ENCODE measurements around the gene A1CF.
"Not testable (repeated sequence)": the region's sequence is repeated elsewhere in the genome, so short reads cannot be mapped to it uniquely, and the experiment has no call there.

The A1CF gene

DNA sequence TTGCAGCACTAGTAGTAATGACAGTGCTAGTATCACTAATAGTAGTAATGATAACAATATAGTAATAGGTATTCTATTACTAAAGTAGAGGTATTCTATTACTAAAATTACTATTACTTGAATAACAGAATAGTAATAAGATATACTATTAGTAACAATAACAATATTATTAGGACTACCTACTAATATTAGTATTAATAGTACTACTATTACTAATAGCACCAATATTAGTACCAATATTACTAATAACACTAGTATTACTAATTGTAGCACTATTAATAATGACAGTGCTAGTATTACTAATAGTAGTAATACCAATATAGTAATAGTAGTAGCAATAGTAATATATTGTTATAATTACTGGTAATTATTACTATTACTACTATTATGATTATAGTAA, 24.1 kb downstream of the A1CF start:
- no peak for DNase-seq

DNA sequence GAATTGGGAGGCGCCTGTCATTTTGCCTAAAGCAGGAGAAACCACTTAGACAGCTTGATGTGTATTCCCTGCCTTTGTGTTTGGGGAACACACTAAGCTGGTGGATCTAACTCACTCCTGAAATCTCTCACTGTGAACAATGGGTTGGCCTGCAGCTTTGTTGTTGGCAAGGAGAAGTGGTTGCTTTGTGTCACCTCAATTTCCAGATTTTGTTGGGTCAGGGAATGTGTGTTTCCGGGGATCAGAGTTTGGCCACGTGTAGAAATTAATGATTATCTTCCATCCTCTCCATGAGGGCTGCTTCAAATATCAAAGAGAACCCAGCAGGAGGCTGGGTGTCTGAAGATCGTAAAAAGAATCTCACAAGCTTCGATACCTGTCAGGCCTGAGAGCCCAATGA, 27.8 kb downstream of the A1CF start:
- no peak for DNase-seq

DNA sequence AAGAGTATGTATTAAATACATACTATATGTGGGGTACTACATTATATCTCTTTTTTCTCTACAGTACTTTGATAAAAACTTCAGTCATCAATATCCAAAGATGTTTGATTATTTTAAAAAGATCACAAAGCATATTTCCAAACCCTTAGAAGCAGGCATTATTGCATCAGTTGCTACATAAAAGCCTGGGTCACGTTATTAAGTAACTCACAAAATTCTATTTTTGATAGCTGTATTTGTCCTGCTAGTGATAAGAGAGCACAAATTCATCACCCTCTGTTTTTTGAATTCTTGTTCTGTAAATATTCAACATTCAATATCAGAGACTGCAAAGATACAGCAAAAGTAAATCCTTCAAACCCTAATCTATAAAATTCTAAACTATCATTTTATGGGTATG, 30.0 kb downstream of the A1CF start:
- no peak for DNase-seq

DNA sequence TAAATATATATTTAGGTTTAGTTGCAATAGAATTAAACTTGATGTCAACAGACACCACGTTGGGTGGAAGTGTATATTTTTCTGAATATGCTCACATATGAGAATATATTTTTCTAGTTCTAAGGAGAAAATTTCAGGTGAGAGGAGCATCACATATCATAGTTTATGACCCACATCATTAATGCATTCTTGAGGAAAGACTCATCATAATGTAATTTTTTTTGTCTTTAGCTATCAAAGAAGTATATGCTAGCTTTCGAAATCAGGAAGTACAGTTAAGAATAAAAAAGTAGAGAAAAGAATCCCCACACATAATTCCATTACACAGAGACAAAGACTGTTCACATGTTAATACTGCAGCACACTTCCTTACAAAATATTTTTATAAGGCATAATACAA, 30.4 kb downstream of the A1CF start:
- DNase-seq, result no peak

DNA sequence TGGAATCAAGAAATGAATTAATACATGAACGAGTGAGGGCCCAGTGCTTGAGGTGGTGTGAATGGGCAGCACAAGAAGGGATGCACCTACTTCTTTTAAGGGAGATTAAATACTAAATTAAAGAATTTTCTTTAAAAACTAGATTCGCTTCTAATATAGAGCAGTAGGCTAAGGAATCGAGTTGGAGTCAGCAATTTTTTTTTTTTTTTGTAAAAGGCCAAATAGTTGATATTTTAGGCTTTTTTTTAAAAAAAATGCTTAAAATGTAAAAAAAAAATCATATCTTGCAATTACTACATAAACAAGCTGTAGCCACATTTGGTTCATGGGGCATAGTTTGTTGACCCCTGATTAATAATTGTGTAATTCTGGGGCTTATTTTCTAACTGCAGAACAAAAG, 31.9 kb downstream of the A1CF start:
- no peak for DNase-seq

DNA sequence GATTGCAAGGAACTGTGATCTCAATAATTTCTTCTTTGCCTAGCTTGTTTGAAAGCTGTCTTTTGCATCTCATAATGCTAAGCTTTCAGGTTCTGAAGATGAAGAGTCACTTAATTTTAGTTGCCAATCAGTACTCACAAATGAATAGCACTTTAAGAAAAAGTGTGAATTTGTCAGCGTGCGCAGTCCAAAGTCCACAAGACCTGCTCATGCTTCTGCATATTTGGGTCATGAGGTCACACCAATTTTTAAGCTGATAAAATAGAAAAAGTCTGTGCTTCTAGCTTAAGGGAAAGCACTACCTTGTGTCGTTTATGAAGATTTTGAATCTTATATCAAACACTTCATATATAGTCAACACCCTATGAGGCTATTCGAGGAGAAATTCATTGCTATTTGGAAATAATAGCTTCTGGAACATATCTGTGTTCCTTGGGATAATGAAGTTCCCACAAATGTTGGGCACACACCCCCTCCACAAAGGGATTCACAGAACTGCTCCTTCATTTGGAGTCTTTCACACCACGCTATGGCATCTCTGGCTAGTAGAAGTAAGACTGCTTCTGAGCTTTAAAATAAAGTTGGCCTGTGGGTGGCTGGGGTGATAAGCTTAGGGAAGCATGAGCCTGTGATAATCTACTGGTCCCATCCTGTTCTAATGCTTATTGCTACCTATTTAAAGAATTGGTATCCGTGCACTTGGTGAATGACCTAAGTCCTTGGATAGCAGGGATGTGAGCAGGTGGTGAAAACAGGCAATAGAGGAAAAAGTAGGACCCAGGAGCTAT, 33.3 kb downstream of the A1CF start:
- DNase-seq, result no peak

DNA sequence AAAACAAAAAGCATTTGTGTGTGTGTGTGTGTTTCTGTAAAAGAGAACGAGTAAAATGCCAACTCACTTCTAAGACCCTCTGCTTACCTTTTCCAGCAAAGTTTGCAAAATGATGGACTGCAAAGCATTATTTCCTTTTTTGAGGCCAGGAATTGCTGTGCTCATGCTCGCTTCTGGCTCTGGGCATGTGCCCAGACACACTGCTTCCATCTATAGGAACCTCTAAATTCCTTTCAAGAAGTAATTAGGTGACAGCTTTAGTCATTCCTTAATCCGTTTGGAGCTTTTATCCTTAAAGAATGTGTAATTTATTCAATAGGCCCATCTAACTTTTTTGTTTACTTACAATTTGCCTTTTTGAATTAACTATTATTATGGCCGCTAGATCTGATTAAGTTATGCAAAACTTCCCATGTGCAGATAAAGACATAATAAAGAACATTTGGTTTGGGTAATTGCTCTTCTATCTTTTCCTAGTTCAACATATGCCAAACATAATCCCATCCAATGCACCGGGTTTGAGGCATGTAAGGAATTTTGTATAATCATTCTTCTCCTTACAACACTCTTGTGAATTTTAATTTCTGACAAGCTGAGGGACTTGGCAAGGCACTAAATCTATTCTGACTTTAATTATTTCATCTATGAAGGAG, 34.7 kb downstream of the A1CF start:
- no peak for DNase-seq

DNA sequence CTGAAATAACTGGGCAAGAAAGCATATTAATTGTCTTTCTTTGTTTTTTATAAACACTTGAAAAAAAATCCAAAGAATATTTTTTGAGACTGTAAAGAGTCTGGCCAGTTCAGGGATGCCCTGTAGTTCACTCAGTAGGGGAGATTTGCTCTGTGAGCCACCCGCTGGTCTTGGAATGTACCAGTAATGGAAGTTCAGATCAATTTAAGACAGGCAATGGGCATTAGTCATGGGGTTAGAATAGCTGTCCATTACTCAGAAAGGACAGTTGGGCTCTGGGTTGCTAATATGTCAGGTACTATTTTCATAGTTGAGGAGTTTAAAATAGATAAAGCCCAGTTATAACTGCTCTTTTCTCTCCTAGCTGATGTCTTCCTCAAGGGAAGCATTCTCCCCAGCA, 38.7 kb downstream of the A1CF start:
- DNase-seq, result no peak

DNA sequence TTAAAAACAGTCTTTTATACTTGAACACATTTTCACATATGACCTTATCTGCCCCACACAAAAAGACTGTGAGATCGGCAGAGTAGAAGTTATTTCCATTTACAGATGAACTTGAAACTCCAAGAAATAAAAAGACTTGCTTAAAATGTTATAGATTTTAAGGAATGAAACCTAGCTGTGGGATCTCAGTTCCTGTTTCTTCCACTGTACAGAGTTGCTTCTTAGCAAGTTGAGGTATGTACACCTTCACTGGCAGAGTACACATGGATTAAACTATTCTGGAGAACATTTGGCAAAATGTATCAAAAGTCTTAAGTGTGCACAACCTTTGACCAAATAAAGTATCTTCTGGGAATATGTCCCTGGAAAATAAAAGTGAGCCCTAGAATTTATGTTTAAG, 48.3 kb downstream of the A1CF start:
- DNase-seq, result no peak

DNA sequence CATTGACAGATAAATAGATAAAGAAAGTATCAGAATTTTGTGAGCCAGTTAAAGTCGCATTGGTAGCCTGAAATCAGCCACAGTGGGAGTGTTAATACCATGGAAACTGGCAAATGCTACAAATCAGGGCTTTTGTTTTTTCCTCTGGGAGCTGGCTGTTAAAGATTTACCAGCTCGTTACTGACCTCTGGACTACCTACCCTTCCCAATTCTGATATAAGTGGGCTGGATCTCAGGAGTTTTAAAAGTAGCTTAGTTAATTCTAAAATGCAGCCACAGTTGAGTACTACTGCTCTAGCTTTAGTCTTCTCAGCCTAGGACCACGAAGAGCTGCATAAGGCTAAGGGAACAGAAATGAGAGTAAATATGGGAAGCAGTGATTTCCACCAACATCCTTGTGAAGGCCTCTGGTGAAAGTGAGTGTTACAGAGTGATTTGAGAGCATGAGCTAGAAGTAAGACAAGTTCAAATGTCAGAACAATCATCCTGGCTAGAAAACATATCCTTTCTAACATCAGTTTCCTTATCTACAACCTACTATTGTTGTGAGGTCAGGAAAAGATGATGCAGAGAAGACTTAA, 53.2 kb downstream of the A1CF start:
- DNase-seq, result no peak

DNA sequence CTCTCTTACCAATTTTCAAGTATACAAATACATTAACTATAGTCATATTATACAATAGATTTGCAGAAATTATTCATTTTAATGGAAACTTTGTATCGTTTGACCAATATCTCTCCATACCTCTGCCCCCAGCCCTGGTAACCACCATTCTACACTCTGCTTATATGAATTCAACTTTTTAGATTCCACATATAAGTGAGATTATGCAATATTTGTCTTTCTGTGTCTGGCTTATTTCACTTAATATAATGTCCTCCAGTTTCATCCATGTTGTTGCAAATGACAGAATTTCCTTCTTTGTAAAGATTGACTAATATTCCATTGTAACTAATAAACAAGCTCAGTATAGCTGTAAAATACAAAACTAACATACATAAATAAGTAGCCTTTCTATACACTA, 55.4 kb downstream of the A1CF start:
- no peak for DNase-seq

DNA sequence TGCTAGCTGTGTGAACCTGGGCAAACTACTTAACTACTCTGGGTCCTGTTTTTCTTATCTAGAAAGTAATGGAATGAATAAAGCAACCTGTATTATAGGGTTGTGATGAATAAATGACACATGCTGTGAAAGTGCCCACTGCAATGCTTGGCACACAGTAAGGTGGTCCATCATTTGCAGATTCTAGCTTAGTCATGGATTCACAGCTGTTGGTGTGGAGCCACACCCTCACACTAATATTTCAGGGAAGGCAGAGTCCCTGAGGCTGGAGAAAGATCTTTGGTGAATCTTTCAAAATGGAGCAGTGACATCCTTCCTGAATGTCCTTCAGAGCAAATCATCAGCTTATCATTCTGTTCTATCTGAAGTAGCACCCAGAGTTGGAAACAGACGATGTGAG, 60.6 kb downstream of the A1CF start:
- no peak for DNase-seq

DNA sequence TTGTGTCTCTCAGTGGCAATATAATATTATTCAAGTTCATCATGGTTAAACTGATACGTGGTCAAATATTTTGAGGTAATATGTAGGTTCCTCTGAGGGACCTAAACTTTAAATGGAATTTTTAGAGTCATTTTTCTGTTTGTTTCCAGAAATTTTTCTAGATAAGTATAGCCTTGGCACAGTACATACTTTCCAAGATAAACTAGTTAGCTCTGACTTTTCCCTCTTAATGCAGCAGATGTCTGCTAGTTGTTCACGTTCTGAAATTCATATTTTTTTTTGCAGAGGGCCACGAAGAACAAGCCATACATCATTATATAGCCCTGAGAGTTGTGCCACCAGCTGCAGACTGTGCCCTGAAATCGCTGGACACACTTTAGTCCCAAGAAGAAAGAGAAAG, 61.6 kb downstream of the A1CF start:
- DNase-seq, result no peak

DNA sequence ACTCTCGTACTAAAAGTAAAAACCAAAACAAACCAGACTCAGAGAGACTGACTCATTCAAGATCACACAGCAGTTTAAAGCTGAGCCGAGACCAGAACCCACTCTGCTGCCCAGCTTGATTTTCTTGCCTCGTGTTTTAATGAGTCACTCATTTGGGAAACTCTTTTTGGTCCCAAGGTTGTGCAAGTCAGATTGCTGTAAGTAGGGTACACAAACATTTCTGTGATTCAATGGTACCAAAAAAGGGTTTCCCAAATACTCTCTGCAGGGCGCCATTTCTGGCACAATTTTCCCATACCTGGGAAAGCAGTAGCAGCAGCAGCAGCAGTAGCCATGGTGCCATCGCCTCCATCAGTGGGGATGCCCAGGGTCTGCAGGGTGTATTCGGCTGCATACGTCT, 75.8 kb downstream of the A1CF start:
- DNase-seq, result no peak

DNA sequence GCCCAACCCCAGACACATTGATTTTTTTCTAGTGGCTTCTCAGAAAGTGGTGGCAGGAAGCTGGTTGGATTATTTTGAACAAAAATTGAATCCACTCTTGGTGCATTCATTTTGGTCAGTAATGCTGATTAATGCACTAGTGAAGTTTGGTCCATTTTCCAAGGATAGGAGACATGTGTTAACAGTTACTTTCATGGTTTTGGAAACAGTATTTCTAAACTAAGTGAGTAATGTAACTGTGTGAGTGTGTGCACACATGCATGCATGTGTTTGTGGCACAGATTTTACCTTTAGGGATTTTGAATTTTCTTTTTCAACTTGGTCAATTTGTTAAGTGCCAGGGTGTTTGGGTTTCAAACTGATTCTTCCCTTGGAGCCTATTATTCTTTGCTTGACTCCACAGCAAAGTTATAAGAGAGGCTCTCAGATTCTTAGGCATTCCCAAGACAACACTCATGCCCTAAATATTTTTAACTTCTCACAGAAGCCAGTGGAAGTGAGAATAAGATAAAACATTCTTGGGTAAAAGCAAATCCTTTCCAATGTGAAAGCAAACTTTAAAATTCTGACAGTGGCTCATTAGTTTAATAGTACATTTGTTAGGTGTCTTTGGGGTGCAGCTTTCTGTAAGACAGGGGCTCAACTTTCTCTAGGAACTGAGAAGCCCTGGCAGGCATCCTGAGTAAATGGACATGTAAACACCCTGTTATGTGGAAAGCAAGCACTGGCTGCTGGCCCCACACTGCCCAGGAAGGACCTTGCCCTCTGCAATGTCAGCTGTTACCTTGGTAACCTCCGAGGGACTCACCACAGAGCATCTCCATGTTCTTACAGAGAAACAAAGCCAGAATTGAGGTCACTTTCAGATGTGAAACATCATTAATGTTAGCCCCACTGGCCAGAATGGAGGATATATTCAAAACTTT, 77.3 kb downstream of the A1CF start:
- no peak for DNase-seq

DNA sequence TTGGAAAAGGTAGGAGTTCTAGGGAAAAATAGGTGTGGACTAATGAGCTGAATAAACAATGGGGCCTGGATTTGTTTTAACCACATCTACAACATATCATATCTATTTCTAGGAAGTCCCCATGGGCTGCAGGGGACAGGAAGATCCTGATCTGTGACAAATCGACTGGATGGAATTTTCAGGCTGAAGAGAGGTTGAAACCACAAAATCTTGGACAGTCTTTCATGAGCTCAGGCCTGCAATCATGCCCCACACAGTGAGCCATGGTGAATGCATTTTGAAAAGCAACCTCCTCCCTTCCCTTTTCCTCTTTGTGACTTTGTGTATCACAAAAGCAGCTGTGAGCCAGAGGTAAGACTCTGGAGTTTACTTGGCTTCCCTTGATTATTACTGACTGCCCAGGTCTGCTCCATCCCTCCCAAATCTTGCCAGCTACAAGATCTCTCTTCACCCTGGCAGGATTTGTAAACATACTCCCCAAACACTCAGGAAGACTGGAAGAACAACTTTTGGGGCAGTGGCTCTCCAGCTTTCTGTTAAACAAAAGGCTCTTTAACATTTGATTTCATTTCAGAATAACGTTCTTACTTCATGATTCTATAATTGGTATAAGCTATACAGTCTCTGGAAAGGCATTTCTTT, 79.3 kb downstream of the A1CF start:
- DNase-seq, result no peak

DNA sequence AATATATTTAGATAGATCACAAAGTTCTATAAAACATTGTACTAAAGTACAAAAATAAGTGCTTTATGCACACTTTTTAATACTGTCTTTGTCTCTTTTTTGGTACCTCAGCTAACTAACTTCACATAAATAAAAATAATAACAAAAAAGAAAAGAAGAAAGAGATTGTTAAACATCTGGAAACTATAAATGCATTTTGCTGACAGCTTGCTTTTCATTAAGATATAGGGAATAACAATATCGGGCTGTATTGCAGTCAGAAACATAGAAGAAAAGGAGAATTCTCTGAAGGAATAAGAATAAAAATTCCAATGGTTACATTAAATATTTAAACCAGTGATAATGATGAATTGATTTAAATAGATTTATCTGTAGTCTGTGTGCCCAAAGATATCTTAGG, 85.8 kb downstream of the A1CF start:
- no peak for DNase-seq

DNA sequence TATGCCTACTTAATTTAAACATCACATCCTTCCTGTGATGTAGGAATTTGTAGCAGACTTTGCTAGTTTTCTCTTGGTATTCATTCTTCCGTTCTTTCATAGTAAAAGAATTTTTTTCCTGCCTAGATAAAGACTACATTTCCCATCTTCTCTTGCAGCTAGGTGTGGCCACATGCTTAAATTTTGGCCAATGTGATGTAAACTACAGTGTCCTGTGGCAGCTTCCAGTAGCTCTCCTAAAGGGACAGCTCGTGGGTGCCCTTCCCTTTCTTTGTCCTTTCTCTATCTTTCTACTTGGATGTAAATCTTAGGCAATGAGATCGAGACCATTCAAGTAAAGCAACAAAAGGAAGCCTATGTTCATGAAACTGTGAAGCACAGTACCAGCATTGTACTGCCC, 87.1 kb downstream of the A1CF start:
- DNase-seq, result no peak

DNA sequence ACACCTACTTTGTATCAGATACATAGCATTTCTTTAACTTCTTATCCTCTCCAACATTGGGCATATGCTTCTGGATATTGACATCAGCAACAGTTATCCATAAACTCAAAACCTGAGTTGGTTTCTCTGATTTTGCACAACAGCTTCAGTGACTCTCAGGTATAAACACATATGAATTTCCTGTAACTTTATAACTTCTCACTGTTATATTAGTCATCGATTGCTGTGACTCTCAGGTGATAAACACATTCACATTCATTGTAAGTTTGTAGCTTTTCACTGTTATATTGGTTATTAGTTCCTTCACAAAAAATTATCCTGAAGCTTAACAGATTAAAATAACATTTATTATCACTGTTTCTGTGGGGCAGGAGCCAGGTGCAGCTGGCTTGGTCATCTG, 88.7 kb downstream of the A1CF start:
- DNase-seq, result no peak

DNA sequence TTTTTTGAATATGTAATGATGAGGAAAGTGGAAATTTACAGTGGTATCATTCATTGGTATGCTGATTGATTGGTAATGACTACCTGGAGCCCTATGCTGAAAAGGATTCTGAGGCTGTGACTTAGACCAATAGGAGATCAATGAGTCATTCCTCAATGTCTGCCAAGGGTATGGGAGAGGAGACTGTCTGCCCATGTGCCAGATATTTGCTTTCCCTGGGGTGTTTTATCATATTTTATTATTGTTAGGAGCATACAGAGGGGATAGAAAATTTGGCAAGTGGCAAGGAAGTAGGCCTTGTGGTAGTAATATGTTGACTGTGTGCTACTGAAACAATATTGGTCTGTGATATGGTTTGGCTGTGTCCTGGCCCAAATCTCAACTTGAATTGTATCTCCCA, 90.9 kb downstream of the A1CF start:
- DNase-seq, result no peak

DNA sequence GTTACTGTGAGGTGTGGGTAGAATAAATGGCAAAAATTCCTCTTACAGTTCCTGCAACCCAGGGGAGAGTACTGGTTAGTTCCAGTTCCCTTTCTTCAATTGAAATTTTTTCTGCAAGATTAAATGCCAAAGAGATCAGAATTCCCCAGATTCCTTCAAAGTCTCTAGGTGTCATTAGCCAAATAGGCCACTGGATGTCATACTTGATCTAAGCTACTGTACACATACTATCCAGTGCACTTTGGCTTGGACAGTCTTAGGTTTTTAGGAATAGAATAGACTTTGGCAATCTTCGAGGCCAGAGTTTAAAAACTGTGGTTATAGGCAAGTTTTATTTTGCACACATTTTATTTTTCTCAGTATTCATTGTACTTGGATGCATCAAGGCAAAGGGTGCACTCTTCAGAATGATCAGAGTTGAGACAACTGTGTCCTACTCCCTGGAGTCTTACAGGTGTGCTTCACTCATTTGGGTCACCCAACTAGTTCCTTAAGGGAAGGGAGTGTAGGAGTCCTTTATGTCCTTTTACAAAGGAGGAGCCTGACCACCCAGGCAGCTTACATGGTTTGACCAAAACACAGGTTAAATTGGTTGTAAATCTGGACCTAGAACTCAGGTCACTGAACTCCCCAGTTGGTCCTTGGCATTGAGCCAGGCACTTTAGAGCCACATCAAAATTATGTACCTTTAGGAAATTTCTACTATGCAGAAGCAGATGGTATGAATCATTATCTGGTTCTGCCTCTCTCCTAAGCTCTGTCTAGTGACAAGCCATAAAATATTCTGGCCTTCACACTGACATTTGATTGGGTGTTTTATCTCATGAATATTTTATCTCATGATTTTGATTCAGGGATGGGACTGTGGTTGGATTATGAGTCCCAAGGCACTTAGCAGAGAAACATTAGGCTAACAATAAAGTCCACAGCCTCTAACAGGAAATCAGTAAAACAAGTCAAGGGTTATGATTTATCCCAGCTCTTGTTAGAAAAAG, 96.2 kb downstream of the A1CF start:
- DNase-seq, result no peak

DNA sequence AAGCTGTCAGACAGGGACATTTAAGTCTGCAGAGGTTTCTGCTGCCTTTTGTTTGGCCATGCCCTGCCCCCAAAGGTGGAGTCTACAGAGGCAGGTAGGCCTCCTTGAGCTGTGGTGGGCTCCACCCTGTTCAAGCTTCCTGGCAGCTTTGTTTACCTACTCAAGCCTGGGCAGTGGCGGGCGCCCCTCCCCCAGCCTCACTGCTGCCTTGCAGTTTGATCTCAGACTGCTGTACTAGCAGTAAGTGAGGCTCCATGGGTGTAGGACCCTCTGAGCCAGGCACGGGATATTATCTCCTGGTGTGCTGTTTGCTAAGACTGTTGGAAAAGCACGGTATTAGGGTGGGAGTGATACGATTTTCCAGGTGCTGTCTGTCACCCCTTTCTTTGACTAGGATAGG, 97.5 kb downstream of the A1CF start:
- not testable (repeated sequence) for DNase-seq

Data from NCI-H2029 (cell line).